RWPE1 (cell line): ENCODE data around the gene PSMC3.

Experiments used
- CTCF ChIA-PET: fragments of 350-600 bp; sonication (Branson Sonifier 250); formaldehyde crosslinking; extraction: SDS; loops from one replicate; lab custom pipeline; 2021; lab: Yijun Ruan, JAX
- POLR2A ChIA-PET: fragments of 400-600 bp; formaldehyde crosslinking; extraction: SDS; loops from one replicate; lab custom pipeline; 2020; ENCODE audit warnings: antibody characterized with exemption; ENCODE audit not compliant: low non-redundant PET; lab: Yijun Ruan, JAX
- DNase-seq: peaks from one replicate; pipeline ENCODE4 v3.0.0; 2012; ENCODE audit warnings: low spot score
- H3K27ac ChIP-seq: fragments of 450-650 bp; 2 replicates; pipeline ENCODE4 v1.5.1; 2017
- CTCF ChIP-seq: fragments of 450-650 bp; conservative IDR thresholded peaks from 2 replicates; pipeline ENCODE4 v1.5.1; 2017; ENCODE audit warnings: low read depth, mild to moderate bottlenecking

The PSMC3 gene

GRCh38 chr11:47466701-47467250, 40.5 kb upstream of the PSMC3 start:
- ChIA-PET POLR2A (no interaction called here), CTCF (interaction anchor here (0.8 kb wide), 1 partner anchor 22 kb away, joined by 3 read pairs; no protein-coding TSS in a partner anchor)
- peak overlapping the region; percentile 63 for H3K27ac ChIP-seq

GRCh38 chr11:47466201-47466600, 40.0 kb upstream of the PSMC3 start:
- H3K27ac ChIP-seq: no peak overlapping the region
- CTCF ChIA-PET: interaction anchor here (0.7 to 0.8 kb wide), 2 partner anchors 22 to 41 kb away, joined by 3 to 4 read pairs; no protein-coding TSS in a partner anchor
- no peak for TF ChIP-seq CTCF
- DNase-seq: no peak
- POLR2A ChIA-PET: no interaction called here

More at GRCh38 chr11:47466701-47467250, 40.5 kb upstream of the PSMC3 start:
- no peak for DNase-seq
- no peak for TF ChIP-seq CTCF

- TF ChIP-seq CTCF: no peak
- ChIA-PET POLR2A (no interaction called here), CTCF (interaction anchor here (0.6 kb wide), 1 partner anchor 10 kb away, joined by 4 read pairs; no protein-coding TSS in a partner anchor)
- H3K27ac ChIP-seq: no peak overlapping the region
- DNase-seq: no peak
Observed at GRCh38 chr11:47464483-47464882, 38.2 kb upstream of the PSMC3 start.

DNA sequence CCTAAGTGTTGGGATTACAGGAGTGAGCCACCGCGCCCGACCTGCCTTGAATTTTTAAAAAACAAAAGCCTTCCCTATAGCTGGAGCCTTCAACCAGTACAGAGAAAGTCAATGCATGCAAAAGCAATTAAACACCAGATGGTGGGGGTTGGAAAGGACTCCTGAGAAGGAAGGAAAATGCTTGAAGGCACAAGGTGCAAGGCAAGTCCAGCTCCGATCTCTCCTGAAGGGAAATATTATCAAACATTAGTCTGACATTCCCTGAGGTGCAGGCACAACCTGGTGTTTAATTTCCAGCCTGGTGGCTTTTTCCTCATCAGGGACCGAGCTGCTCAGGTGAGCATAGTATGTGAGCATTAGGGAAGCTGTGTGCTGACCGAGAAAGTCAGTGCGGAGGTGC, 35.6 kb upstream of the PSMC3 start:
- H3K27ac ChIP-seq: peak overlapping the region; percentile 34
- no peak for TF ChIP-seq CTCF
- POLR2A ChIA-PET: no interaction called here
- CTCF ChIA-PET: interaction anchor here (0.6 kb wide), 1 partner anchor 570 kb away, joined by 4 read pairs; no protein-coding TSS in a partner anchor
- DNase-seq: no peak

DNA sequence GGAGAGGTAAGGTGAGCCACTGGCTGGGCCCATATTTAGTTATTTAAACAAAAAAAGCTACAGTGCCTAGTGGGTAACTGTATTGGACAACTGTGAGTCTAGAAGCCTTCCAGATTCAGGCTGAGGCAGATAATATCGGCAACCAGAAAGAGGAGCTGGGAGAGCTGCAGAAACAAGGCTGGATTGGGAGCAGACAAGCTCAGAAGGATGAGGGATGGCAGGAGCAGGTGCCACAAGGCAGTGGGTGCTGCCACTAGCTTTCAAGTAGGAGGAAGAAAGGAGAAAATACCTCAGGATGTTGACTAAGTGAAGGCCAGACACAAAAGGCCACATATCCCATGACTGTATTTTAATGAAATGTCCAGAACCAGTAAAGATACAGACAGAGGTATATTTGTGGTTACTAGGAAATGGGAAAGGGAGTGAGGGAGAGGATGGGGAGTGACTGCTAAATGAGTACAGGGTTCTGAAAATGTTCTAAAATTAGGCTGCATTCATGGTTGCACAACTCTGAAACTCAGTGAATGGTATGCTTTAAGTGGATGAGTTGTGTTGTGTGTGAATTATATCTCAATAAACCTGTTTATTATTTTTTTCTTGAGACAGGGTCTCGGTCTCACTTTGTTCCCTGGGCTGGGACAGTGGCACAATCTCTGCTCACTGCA, 34.5 kb upstream of the PSMC3 start:
- peak overlapping the region; percentile 18 for H3K27ac ChIP-seq
- ChIA-PET POLR2A (no interaction called here), CTCF (interaction anchor here (0.6 kb wide), 1 partner anchor 16 kb away, joined by 3 read pairs; no protein-coding TSS in a partner anchor)
- TF ChIP-seq CTCF: no peak
- no peak for DNase-seq

DNA sequence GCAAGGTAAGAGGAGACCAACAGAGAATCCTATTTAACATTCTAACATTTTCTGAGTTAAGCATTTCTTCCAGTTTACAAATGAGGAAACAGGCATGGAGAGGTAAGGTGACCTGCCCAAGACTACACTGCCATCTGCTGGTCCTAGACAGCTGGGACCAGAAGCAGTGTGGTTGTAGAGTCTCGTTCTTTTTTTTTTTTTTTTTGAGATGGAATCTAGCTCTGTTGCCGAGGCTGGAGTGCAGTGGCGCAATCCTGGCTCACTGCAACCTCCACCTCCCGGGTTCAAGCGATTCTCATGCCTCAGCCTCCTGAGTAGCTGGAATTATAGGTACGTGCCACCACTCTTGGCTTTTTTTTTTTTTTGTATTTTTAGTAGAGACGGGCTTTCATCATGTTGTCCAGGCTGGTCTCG, 28.0 kb upstream of the PSMC3 start:
- DNase-seq: peak; percentile 66
- peak overlapping the region; percentile 42 for H3K27ac ChIP-seq
- TF ChIP-seq CTCF: peak; percentile 79
- ChIA-PET CTCF (interaction anchor here (0.6 to 0.7 kb wide), 3 partner anchors 8 to 80 kb away, joined by 3 to 4 read pairs (median 4); no protein-coding TSS in a partner anchor), POLR2A (interaction anchor here (1.1 kb wide), 1 partner anchor 11 kb away, joined by 4 read pairs; no protein-coding TSS in a partner anchor)
